ENCODE measurements around the gene TSPAN18.

Gene TSPAN18

DNA sequence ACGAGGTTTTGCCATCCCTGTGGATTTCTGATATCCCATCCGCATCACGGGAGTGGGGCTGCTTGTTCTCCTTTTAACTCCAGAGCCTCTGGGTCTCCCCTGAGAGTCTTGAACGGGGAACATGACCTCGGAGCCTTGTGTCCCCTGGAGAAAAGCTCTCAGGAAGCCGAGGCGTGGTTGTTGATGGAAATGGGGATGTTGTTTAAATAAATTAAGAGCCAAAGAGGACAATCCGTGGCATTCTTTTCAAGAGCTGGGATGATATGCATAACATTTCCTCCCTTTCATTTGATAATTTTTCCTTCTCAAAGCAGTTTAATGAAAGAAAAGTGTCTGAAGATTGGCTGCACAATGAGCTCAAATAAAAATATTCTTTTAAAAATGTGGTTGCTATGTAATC lies 14.2 kb downstream of the TSPAN18 start:
- no peak for DNase-seq

DNA sequence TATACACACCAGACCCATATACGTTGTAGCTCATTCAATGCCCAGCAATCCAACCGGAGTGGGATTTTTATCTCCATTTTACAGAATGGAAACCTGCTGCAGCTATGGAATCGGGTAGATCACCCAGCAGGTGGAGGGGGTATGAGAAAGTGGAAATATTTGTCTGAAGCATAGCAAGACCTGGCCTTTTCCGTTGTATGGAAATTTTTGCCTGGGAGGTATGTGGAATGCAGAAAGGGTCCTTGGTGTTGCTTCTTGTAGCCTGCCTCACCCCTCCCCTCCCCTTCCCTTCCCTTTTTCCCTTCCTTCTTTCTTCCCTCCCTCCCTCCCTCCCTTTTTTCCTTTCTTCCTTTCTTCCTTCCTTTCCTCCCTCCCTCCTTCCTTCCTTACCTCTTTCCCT lies 15.2 kb downstream of the TSPAN18 start:
- DNase-seq: no peak

DNA sequence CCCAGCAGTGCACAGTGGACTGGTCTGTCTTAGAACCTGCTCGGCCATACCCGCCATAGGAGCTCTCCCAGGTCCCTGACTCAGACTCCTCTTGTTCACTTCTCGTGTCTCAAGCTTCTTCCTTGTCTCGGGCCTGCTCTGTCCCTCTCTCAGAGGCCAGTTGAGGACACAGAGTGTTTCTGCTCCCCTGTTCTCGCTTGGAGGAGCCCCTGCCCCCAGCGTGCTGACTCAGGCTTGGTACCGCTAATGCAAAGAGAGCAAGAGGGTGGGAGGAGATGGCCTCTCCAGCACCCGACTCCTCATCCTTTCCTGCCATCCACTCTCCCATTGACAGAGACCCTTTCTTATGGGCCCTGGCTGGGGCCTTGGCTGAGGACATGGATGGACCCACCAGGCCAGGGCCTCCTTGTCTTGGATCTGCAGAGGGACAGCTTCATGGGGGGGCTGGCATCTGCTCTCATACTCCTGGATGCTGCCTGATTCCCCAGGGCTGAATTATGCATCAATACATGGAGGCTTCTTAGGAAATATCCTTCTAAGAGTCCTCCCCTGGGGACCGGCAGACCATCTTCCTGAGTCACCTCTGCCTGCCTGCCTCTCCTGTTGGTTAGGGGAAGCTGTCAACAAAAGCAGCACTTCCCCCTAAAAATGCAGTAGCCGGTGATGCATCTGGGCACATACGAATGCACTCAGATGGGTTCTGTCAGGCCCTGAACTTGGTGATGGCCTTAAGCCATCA lies 15.9 kb downstream of the TSPAN18 start:
- no peak for DNase-seq

DNA sequence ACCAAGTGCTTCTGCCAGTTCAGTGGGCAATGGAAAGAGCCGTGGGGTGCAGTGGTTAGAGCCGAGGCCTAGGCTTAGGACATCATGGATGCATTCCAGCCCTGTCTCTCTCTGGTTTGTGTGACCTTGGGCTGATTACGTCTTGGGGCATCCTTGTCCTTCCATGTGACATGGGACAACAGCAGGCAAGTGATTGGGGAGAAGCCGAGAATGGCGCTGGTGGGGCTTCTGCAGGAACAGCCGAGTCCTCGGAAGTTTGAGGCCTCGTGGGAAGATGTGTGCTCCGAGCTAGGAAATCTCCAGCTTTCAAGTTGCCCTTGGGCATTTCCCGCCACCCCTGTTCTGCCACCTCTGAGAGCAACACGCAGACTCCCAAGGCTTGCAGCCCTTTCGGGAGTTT lies 16.6 kb downstream of the TSPAN18 start:
- no peak for DNase-seq

DNA sequence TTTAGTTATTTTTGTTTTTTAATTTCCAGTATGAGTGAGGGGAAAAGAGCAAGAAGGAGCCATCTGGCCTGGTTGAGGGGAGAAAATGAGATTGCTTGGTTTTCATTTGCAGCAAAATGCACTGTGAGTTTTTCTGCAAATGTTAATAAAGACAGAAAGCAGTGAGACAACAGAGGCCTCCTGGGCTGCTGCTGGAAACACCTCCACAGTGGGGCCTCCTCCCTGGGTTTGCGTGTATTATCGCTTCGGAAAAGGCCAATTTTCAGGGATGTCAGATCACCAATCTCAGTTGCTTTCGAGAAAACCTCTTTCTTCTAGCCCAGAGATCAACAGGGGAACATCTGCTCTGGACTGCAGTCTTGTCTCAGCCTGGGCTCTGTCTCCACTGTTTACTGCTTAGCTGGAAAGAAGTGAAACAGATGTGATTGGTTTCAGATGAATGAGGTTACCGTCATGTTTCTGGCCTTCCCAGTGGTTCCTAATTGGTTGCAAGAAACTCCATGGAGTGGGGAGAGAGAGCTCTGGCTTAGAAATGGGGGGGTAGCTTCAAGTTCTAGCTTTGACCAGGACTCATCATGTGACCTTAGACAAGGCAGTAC lies 17.3 kb downstream of the TSPAN18 start:
- DNase-seq: no peak

DNA sequence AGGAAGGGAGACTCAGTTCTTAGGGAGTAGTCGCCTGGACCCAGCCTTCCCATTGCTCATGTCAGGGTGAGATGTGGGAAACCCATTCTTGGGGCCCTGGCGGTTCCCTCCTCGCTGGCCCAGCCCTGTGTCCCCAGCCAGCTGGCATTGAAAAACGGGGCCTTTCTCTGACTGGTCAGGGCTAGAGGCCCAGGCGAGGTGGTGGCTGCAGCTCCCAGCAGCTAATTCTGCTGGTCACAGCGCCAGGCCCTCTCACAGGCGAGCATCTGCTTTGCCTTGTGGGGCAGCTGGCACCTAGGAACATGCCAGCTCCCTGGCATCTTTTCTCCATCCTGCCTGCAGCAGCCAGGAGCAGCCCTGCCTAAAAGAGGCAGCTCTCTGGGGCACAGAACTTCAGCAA lies 20.1 kb downstream of the TSPAN18 start:
- no peak for DNase-seq

DNA sequence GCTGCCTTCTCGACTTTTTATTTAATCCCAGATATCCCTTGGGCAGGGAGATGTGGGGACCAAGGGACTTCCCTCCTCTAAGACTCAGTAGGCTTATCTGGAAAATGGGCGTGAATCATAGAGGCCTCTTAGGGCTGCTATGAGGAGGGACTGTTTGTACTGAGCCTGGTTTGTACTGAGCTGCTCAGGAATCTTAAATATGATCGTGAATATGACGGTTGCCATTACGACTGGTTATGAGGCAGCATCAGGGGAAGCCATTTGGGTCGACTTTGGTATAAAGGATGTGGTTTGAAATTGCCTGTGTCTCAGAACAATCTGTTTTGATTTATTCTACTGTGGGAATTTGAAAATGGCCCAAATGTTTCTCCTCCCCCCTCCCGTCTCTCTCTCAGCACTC lies 20.6 kb downstream of the TSPAN18 start:
- no peak for DNase-seq

DNA sequence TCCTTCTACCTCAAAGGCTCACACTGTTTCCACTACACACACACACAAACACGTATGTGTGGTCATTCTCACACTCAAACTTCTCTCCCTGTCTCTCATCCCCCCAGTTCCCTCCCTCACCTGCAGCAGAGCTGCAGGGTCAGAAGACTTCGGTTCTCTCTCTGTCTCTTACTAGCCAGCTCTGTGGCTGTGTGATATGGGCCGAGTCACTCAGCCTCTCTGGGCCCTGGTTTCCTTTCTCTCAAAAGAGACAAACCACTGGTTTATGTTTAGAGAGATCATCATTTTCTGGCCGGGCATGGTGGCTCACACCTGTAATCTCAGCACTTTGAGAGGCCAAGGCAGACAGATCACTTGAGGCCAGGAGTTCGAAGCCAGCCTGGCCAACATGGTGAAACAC lies 21.1 kb downstream of the TSPAN18 start:
- DNase-seq: no peak

DNA sequence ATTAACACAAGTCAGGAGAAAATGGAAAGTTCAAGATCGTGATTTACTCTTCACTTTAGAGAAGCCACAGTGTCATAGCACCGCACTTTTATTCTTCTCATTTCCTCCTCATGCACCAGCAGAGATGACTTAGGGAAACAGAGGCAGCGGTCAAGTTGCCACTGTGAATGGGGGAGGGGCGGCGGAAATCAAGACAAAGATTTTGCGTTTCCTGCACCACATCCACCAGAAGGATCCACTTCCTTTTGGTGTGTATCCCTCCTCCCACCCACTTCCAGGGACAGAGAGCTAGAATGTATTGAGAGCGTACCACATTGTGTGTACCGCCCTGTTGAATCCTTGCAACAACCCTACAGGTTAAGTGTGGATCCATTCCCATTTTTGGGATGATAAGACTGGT lies 21.8 kb downstream of the TSPAN18 start:
- no peak for DNase-seq

DNA sequence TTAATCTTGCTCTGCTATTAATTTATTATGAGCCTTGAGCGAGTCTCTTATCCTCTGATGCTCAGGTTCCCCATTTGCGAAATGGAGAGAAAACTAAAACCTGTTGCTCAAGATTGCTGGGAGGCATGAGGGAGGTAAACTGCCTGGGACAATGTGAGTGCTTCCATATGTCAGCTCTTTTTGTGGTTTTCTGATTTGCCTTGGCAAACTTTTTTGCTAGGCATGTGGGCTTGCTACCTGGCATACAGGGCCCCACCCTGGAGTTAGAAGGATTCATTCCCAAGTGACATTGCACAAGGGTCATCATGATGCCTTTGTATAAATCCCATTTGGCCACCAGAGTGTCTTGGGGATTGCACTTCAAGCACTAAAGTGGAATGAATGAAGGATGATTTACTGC lies 22.4 kb downstream of the TSPAN18 start:
- DNase-seq: no peak

DNA sequence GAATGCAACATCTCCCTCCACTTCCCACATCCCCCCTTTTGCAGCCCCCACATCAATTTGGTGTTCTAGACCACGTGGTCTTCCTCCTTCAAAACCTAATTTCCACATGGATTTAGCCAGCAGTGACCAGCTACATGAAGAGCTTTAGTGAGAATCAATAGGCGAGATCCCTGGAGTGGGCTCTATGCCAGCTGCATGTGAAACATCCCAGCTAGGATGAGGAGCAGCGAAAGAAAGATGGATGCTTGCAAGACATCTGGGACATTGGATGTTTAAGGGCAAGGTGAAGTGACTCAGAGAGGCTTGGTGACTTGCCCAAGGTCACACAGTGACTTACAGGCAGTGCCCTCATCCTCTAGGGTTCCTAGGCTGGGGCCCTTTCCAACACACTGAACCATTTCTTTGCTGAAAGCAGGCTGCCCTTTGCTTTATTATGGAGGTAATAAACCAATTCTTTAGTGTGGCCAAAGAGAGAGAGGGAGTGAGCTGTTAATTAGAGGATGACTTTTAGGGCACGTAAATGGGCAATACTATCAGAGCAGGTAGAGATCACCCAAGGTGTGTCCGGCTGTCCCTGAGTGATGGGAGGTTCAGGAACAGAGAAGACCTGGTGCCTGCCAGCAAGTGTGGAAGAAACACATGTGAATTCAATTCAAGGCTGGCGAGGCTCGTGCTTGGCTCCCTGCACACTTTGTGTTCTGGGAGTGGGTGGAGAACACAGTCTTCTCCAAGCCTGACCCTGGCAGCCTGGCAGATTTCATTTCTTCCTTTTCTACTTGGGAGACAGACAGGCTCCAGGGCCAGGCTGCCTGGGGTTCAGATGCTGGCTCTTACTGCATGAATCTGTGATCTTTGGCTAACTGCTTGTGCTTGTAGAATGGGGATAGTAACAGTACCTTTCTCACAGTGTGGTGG lies 24.0 kb downstream of the TSPAN18 start:
- no peak for DNase-seq

DNA sequence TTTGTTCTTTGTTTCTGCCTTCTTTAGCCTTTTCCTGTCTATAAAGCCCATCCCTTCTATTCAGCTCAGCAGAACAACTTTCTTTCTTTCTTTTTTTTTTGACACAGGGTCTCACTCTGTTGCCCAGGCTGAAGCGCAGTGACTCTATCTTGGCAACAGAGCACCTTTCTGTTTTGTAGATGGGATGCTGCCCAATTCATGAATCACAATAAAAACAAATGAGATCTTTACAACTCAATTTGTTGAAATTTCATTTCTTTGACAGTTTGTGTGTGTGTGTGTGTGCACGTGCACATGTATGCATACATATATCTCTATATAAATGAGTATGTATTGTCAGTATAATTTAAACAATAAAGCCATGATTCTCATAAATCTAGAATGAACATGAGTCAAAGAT lies 25.5 kb downstream of the TSPAN18 start:
- DNase-seq: no peak

DNA sequence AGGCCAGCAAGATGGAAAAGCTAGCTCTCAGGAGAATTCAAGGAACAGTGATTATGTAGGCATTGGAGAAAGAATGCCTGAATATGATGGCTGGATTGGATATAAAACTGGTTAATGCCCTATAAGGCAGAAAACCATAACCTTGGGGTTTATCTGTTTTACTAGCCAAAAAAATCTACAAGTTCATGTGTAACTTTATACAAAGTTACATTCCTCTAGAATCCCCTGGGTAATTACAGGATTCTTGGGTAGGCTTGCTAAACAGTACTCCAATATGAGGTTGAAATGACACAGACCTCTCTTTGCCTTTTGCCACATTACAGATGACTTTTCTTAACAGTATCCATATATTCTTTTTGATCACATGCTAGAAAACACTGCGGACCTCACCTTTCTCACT lies 26.0 kb downstream of the TSPAN18 start:
- DNase-seq: no peak

DNA sequence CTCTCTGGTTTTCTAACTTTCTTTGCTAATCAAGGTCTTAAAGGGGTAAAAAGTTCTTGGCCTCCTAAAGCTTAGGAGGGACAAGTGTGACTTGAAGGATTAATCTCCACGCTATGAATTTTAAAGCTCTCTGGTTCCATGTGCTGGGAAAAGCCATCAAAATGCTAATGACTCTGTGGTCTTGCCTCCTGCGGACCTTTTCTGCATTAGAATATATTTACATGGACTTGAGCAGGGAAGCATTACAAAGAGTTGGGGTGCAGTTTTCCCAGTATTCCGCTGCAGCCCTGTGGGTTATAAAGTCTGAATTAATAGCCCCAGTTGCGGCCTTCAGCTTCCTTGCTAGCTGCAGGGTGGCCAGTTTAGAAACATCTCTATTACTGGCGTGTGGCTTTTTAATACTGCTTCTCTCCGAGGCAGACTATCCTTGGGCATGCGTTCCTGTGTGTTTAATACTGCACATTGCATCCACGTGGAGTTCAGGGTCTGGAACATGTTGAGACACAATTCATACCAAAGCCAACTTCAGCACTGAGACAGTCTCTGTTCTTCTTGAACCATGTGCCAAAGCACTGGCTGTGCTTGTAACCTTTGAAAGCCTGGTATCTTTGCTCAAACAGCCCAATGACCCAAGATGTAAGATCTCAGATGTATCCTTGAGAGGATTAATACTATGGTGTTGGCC lies 27.3 kb downstream of the TSPAN18 start:
- DNase-seq: no peak

DNA sequence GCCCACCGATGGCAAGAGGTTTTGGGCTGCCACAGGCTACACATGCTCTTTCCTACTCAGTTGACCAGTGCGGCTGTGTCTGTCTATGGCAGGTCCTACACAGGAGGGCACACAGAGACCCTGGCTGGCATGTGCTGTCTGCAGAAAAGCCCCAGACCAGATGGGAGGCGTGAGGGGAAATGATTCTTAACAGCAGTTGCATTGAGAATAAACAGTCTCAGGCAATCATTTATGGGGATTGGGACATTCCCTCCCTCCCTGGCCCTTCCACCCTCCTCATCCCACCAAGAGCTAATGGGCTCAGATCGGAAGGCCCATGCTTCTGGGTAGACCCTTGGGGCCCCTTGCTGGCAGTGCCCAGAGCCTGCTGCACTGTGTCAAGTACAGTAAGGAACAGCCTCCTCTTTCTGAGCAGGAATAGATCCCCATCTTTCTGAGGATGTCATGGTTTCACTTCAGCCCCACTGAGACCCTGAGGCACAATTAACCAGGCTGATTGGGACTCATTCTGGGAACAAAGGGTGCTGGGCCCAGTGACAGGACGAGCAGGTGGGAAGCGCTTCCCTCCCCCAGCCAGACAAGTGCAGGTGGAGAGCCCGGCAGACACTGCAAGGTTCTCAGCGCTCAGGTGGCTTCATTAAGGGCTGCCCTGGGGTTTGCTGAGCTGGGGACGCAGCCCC lies 28.3 kb downstream of the TSPAN18 start:
- DNase-seq: no peak

DNA sequence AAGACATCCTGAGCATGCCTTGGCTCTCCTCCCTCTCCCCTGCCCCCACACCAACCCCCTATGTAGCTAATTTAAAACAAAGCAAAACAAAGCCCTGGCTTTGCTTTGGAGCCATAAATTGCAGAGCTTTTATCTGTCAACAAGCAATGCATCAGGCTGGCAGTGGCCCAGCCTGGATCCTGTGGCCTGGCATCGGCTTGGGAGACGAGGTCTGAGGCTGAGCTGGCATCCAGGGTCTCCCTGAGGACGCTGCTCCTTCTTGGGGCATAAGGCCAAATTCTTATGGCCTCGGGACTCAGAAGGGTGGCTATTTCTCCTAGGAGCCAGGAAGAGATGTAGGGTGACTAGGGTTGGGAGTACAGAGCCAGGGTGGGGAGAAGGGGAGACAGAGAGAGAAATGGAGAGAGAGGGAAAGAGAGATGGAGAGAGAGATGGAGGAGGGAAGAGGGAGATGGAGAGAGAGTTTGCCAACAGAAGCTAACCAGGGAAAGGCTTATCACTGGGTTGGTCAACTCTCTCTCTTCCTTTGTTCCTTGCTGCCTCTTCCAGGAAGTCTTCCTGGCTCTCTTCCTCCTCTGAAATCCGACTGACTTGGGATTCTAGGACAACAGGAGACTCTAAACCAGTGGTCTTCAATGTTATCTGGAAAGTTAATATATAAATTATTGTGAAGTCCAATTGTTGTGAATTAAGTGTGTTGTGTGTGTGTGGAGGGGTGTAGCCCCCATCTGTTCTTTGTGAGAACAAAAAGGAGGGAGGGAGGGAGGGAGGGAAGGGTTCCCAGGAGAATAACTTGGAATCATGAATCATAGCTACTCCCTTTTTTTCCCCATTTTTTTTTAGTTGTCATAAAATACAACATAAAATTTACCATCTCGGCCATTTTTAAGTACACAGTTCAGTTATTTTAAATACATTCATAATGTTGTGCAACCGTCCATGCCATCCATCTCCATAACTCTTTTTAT lies 29.1 kb downstream of the TSPAN18 start:
- no peak for DNase-seq

DNA sequence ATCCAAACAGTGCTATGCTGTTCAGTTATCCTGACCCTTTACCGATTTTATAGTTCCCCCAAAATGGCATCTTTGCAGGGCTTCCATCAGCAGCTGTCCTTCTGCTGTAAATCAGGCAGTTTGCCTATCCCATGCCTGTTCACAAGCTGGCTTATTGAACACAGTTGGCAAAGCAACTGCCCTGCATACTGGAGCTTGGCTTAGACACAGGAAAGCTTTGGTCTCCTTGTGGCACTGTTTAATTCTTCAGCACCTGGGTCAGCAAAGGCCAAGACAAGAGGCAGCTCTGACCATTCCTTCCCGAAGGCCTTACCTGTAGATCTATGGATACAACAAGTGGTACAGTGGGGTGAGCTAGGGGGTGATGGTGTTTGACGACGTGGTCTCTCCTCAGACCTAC lies 32.2 kb downstream of the TSPAN18 start:
- DNase-seq: no peak

DNA sequence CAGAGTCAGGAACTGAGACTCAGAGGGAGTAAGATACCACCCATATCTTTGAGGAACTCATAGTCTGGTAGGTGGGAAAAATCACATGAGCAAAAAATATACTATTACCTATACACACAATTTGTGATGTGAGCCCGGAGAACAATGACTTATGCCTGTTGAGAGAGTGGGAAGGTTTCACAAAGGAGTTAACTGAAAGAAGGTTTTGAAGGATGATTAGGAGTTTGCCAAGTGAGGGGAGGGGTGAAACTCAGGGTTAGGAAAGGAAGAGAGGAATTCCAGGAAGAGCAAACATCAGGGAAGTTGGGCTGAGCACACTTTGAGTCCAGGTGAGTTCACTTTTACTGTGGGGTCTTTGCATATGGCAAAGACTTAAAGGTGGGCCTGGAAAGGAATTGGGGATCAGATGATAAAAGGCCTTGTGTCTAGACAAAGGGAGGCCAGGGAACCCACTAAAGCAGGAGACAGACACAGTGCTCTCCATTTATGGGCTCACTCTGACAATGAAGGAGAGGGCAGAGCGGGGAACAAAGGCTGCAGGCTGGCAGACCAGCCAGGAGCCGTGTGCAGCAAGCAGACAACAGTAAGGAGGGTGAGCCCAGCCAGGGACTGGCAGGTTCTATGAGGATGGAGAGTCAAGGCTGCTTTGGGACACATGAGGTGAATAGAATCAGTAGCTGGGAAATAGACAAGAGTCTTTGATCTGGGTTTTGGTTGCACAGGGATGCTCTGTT lies 33.1 kb downstream of the TSPAN18 start:
- DNase-seq: no peak

DNA sequence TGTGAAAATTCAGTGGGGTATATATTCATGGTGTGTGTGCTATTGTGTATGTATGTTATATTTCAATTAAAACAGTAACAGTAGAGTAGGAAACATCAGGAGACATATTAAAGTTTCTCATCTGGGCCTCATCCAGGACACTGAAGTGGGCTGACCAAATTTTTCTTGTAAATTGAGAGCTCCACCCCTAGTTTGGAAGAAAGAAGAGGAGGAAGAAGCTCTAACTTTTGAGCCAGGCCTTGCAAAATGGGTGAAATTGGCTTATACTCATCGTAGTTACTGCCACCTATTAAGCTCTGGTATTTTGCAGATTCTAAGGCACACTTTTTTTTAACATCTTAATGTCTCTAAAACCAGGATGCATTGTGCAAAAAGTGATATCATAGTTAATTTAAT lies 33.7 kb downstream of the TSPAN18 start:
- DNase-seq: no peak

DNA sequence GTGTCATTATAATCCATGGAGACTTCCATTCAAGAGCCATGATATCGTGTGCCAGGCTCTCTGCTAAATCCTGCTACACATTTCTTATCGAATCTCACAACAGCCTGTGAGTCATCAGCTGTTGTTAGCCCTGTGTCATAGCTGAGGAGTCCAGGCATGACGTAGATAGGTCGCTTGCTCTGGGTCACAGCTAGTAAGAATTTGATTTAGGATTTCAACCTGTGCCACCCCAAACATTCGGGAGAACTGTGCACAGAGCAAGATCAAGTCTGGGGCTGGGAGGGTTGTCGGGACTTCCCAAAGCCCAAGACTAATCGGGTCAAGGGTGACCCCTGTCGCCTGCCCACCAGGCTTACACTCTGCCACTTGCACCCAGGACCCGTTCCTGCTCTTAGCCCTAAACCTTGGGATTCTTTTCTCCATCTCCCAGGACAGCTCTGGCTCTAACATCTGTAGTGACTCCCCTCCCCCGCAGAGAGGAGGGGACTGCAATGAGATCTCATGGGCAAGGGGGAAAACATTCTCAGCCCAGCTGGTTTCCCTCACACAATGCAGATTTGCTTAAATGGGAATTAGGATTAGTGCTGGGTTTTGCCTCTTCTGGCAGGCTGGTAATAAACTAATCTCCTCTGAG lies 34.3 kb downstream of the TSPAN18 start:
- no peak for DNase-seq

Measured in stimulated activated naive CD4-positive, alpha-beta T cell treated with Interleukin-2 at 50 U/mL for 16 hours (primary cell).